Stimulated activated CD8-positive, alpha-beta memory T cell treated with anti-CD3 and anti-CD28 coated beads, Interleukin-7, amount 100 ng/mL, for 1 hour (primary cell): ENCODE measurements around the gene NTM.

Experiments used
- DNase-seq, 2 donors: peaks; one replicate each; pipeline ENCODE4 v3.0.0-alpha.2; 2020; ENCODE audit warnings: low read depth in 2 of 2

Gene NTM

DNA sequence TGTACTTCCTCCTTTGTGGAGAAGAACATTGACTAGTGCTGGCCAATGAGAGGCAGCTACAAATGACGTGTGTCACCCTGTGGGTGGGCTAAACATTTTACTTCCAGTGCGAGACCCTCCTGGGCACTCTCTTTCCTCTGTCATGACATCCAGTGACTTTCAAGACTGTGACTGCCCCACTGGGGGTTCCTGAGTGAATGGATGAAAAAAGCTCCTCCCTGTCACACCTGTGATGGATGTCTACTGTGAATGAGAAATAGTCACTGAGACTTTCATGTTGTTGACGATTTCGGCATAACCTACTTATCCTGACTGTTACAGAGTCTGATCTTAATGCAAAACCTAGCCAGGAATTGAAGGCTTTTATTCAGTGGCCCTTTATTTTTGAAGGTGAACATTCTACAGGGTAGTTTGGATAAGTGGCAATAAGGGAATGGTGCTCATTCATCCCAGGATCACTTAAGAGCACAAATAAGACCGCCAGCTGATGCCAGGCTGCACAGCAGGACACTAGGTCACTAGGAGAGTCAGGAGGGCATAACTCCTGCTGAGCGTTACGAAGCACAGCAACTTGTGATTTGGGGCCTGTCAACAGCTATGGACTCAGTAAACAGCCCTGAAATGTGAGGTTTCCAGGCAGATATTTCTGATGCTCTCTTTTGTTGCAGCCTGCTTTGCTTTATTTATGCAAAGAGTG, 636.6 kb downstream of the NTM start:
- no peak for DNase-seq

- DNase-seq = no peak
Measured at GRCh38 chr11:132008226-132008625, 637.8 kb downstream of the NTM start.

DNA sequence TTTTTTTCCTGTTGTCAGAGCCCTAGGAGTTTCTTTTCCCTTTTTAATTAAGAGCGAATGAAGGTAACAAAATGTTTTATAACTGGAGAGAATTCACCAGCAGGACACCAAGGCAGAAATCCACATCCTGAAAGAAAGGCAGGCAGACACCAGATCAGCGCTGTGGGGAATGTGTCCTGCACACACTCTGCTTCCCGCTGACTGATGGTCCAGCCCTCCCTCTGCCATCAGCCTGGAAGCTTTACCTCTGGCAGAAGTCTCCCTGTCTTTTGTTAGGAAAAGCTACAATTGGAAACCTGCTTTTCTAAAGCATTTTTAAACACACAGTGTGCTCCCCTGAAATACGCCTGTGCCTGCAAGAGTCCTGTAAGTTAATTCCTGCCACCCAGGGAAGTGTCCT, 638.5 kb downstream of the NTM start:
- no peak for DNase-seq

- DNase-seq = no peak
Measured at GRCh38 chr11:132020001-132020400, 649.6 kb downstream of the NTM start.

- DNase-seq = no peak
Measured at GRCh38 chr11:132022285-132022684, 651.9 kb downstream of the NTM start.

GRCh38 chr11:132022733-132023478, 652.5 kb downstream of the NTM start:
- no peak for DNase-seq

DNA sequence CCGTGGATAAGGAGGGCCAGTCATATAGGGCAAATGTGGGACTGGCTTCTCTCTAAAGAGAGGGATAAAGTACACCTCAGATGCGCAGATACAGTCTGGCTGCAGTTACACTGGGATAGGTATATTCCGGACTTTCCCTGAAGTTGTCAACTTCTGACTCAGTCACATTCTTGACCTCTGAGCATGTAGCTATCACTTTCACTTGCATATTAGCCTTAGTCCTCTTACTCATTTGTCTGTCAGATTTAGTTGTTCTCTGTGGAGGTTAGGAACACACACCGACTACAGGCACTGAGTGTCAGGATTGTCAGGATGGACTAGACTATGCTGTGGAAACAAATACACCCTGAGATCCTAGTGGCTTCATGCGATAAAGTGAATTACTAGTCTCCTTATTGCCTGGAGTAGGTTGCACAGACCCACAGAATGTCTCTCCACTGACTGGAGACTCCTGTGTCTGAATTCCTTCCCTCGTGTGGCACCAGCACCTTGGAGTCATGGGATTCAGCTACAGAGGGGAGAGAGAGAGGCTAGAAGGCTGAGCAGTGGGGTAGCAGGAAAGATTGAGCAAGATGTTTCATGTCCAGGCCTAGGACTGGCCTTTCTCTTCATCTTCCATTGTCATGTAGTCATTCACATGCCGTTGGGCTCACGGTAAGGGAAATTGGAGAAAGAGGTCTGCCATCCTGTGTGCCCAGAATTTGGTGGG, 654.3 kb downstream of the NTM start:
- DNase-seq = no peak

- no peak for DNase-seq
Measured at GRCh38 chr11:132026746-132027145, 656.3 kb downstream of the NTM start.

GRCh38 chr11:132028380-132029240, 658.2 kb downstream of the NTM start:
- DNase-seq = no peak

- no peak for DNase-seq
Measured at GRCh38 chr11:132030896-132031295, 660.5 kb downstream of the NTM start.

DNA sequence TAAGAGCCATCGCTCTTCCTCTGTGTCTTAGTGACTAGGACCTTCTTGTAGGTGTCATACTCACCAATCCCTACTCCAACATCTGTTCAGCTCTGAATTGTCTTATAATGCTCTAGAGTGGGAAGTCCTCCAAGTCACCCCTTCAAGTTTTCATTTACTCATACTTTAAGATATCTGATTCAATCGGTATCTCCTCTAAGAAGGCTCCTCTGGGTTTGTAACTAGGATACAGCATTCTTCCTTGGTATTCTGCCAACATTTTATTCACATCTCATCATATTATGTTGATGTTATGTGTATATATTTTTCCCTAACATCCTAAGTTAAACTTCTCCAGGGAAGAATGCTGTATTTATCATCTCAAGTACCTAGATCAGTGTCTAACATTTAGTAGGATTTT, 662.1 kb downstream of the NTM start:
- no peak for DNase-seq

- no peak for DNase-seq
Measured at GRCh38 chr11:132033051-132033450, 662.6 kb downstream of the NTM start.

- DNase-seq = no peak
Measured at GRCh38 chr11:132035228-132035627, 664.8 kb downstream of the NTM start.

DNA sequence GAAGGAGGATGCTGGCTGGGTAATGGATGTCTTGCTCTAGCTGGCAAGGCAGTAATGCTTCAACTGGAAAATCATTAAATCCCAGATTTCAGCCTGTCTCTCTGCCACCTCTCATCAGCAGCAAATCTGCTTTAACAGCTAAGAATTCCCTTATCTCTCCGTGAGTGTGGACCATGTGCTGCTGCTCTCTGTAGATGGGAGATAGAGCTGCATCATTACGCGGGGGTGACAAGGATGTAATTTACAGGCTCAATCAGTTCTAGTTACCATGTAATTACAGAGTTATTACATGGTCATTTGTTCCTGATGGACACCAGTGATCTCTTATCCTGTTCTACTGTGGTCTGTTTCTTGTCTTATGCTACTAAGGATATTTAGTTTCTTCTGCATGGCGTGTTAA, 665.4 kb downstream of the NTM start:
- DNase-seq = no peak

- no peak for DNase-seq
Measured at GRCh38 chr11:132036220-132036619, 665.8 kb downstream of the NTM start.

DNA sequence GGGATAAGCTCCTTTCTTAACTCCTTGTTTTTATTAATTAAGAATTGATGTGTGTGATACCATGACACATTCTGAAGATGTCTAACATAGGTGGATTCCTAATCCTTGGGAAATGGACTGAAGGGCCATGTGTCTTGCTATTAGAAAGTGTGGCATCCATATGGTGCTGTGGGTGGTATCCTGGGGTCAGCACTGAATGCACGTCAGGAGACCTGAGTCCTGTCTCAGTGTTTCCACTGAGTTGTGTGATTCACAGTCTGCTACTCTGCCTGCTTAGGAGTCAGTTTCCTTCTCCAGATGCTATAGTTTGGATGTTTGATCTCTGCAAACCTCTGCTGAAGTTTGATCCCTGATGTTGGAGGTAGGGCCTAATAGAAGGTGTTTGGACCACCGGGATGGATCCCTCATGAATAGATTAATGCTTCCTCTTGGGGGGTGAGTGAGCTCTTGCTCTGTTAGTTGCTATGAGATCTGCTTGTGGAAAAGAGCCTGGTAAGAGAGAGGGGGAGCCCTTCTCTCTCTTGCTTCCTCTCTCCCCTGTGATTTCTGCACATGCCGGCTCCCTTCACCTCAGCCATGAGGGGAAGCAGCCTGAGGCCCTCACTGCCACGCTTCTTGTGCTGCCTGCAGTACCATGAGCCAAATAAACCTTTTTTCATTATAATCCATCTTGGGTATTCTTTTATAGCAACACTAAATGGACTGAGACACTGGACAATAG, 666.5 kb downstream of the NTM start:
- DNase-seq = no peak

DNA sequence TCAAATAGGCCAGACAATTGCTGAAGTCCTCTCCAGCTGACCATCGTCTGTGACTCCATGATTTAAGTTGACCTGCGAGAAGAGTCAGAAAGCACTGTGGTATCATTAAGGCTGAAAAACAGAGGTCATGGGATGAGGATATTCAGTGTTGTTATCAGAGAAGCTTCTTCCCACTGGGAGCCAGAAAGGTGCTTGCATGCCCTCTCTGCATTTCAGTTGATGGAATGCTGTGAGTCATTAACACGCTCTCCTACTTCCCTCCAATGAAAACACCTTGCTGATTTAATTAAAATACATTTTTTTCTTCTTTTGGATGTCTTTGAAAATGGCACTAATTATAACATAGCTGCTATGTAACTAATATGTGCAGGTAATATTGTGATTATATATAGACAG, 667.0 kb downstream of the NTM start:
- no peak for DNase-seq

DNA sequence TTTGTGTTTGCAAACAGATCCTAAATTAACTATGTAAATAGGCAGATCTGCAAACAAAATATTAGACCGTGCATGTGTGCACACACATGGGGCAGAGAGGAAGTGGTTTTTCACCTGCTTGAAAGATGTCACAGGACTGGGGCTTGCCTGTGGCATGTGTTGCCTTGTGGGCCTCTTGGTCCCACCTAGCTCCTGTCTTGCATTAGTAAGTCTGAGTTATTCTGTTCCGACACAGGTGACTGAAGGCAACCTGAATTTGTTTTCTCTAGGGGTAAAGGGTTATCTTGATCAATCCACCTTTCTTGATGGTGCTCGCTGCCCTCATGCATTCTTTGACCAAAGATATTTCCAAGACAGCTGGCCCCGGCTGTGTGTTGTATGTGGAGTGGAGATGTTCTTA, 667.5 kb downstream of the NTM start:
- no peak for DNase-seq

- no peak for DNase-seq
Measured at GRCh38 chr11:132039521-132039920, 669.1 kb downstream of the NTM start.

DNA sequence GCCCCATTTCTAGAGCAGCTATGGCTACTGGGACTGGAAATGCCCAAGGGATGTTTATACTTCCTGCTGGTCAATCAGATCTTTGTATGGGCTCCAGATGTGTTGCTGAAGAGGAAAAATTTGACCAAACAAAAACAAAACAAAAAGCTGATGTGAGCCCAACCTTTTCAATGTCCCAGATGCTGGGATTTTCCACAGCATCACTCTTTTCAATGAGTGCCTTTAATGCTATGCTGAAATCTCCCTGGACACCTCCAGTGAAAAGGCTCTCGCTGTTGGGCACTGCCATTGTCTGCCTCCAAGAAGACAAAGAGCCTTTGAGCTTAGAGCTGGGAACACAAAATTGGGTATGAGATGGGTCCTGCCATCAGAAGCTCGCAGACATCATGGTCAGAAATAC, 671.9 kb downstream of the NTM start:
- DNase-seq = no peak

DNA sequence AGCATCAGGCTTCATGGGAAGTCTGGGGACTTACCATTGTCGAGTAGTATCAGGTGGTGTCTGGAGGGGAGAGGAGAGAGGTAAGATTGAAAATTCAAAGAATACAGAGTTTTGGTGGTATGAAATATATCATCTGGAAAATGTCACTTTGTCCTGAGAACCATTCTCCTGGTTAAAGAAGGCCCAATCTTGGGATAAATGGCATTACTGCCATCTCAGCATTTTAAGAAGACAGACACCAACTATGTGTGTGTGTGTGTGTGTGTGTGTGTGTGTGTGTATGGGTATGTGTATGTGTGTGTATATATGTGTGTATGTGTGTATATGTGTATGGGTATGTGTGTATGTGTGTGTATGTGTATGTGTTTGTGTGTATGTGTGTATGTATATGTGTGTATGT, 673.3 kb downstream of the NTM start:
- no peak for DNase-seq
